Esophagus muscularis mucosa (tissue), 4 donors: Measurements from ENCODE around the gene NTS. TPM values are rescaled to one million over a fixed set of nuclear protein-coding genes. Genes with fewer than 3 reads are reported as not detected.

Experiments used
- DNase-seq: peaks from one replicate; pipeline ENCODE4 v3.0.0-alpha.2; 2017; ENCODE audit errors: extremely low spot score
- H3K27ac ChIP-seq, 4 donors: fragments of 200-600 bp; sonication (generic); replicated peaks in 1 of 4; 1 replicate in 3 of 4; 2 replicates in 1 of 4; pipeline ENCODE4 v1.5.1; 2016 to 2019; ENCODE audit warnings: mild to moderate bottlenecking in 1 of 4
- H3K27me3 ChIP-seq, 4 donors: fragments of 200-600 bp; sonication (generic); one replicate each; pipeline versions ENCODE4 v1.5.1 to v1.6.0; 2016 to 2019
- H3K36me3 ChIP-seq, 4 donors: fragments of 200-600 bp; sonication (generic); one replicate each; pipeline ENCODE4 v1.5.1; 2016 to 2019
- H3K4me1 ChIP-seq, 4 donors: fragments of 200-600 bp; sonication (generic); one replicate each; pipeline ENCODE4 v1.5.1; 2016 to 2019
- H3K4me3 ChIP-seq, 4 donors: fragments of 200-600 bp; sonication (generic); 1 replicate in 2 of 4; 2 replicates in 2 of 4; pipeline ENCODE4 v1.5.1; 2016 to 2019; ENCODE audit warnings: mild to moderate bottlenecking in 4 of 4, moderate library complexity in 1 of 4
- H3K9me3 ChIP-seq, 4 donors: fragments of 200-600 bp; sonication (generic); 1 replicate in 3 of 4; 2 replicates in 1 of 4; pipeline ENCODE4 v1.5.1; 2016 to 2019
- CTCF ChIP-seq, 3 experiments: fragments of 200-600 bp in 2 of 3; fragments of 450-650 bp in 1 of 3; sonication (generic) in 2 of 3; IDR thresholded peaks; one replicate each; pipeline ENCODE4 v1.5.1; 2017 to 2019; ENCODE audit warnings: antibody characterized with exemption in 3 of 3, mild to moderate bottlenecking in 2 of 3, moderate library complexity in 1 of 3
- EP300 ChIP-seq: sonication (generic); formaldehyde crosslinking; IDR thresholded peaks from one replicate; pipeline ENCODE4 v1.6.1; 2017; ENCODE audit warnings: antibody characterized with exemption
- POLR2A ChIP-seq: fragments of 450-650 bp; IDR thresholded peaks from one replicate; pipeline ENCODE4 v1.6.1; 2017; ENCODE audit warnings: antibody characterized with exemption, moderate library complexity, mild to moderate bottlenecking, low read depth
- POLR2AphosphoS5 ChIP-seq, 2 donors: sonication (generic); formaldehyde crosslinking; IDR thresholded peaks; one replicate each; pipeline ENCODE4 v1.6.1; 2017; ENCODE audit warnings: antibody characterized with exemption in 2 of 2
- WGBS: methylation state at CpG from one replicate; pipeline ENCODE4 v1.1.5; 2018; 5-methylcytosine and 5-hydroxymethylcytosine counted together
- intact Hi-C: fragments of 100-400 bp; cut with DNase I; formaldehyde crosslinking; loops from one replicate; pipeline ENCODE4 v1.15.1; 2023
- total RNA-seq, 4 donors: library from RNA; depleted of rRNA; stranded (reverse); fragments of >200 nt; gene quantifications; one replicate each; pipeline versions ENCODE4 v1.1.0 to v1.2.1, GENCODE V29; 2016

Gene NTS
- total RNA-seq, 4 donors from 2014 or later, result 0.33 to 0.40 TPM; not detected in 2

- TF ChIP-seq EP300 (no peak), CTCF (IDR thresholded peaks at IDR 0.05) (no peak), POLR2A (no peak), POLR2AphosphoS5 (IDR thresholded peaks at IDR 0.05) (no peak)
- no peak for DNase-seq
- Histone ChIP-seq H3K27me3 (no peaks in the 10 kb centered on the region), H3K27ac (no peak overlapping the region), H3K9me3 (no peaks in the 10 kb centered on the region), H3K4me1 (no peaks in the 10 kb centered on the region), H3K36me3 (no peaks in the 10 kb centered on the region), H3K4me3 (no peak overlapping the region)
- intact Hi-C loops, result no loop called here
- WGBS, result 93% methylated on average over 3 of the region's 3 CpGs
Observed at GRCh38 chr12:85856966-85857365, 17.1 kb upstream of the NTS start.

GRCh38 chr12:85865890-85866289, 8.2 kb upstream of the NTS start:
- H3K27ac ChIP-seq, result no peak overlapping the region
- 82% methylated on average over 5 of the region's 6 CpGs for WGBS
- TF ChIP-seq POLR2A (no peak), EP300 (no peak), POLR2AphosphoS5 (IDR thresholded peaks at IDR 0.05) (no peak), CTCF (IDR thresholded peaks at IDR 0.05) (no peak)
- DNase-seq, result no peak
- H3K4me1 ChIP-seq, result no peaks in the 10 kb centered on the region
- intact Hi-C loops, result loop anchor here (2.0 kb wide), 2 partner anchors 295 to 397 kb away; no protein-coding TSS in a partner anchor
- H3K9me3 ChIP-seq, result no peaks in the 10 kb centered on the region
- H3K4me3 ChIP-seq, result no peak overlapping the region
- peaks cover 0 to 6% (median 0%) of the 10 kb centered on the region in 4 donors for H3K27me3 ChIP-seq
- no peaks in the 10 kb centered on the region for H3K36me3 ChIP-seq

GRCh38 chr12:85866986-85867776, 6.9 kb upstream of the NTS start:
- H3K4me3 ChIP-seq, result peak overlapping the region in 2 of 4 donors; percentile 4 to 10
- no peak for TF ChIP-seq POLR2AphosphoS5 (IDR thresholded peaks at IDR 0.05)
- TF ChIP-seq POLR2A, result no peak
- TF ChIP-seq CTCF (IDR thresholded peaks at IDR 0.05), result peak; percentile 62 to 78 (median 69)
- H3K27ac ChIP-seq, result no peak overlapping the region
- no peaks in the 10 kb centered on the region for H3K4me1 ChIP-seq
- H3K36me3 ChIP-seq, result no peaks in the 10 kb centered on the region
- H3K9me3 ChIP-seq, result no peaks in the 10 kb centered on the region
- intact Hi-C loops, result loop anchor here (2.0 kb wide), 2 partner anchors 296 to 398 kb away; no protein-coding TSS in a partner anchor
- 30% methylated on average over 5 of the region's 5 CpGs for WGBS
- peaks cover 0 to 6% (median 0%) of the 10 kb centered on the region in 4 donors for H3K27me3 ChIP-seq
- DNase-seq, result no peak

GRCh38 chr12:85872497-85873091, 1.5 kb upstream of the NTS start:
- Histone ChIP-seq H3K4me1 (no peaks in the 10 kb centered on the region), H3K27me3 (no peaks in the 10 kb centered on the region), H3K27ac (no peak overlapping the region), H3K36me3 (no peaks in the 10 kb centered on the region), H3K4me3 (no peak overlapping the region), H3K9me3 (no peaks in the 10 kb centered on the region)
- intact Hi-C loops, result no loop called here
- 32% methylated on average over 3 of the region's 3 CpGs for WGBS
- no peak for TF ChIP-seq EP300
- peak; percentile 52 to 71 (median 63) for TF ChIP-seq CTCF (IDR thresholded peaks at IDR 0.05)
- no peak for DNase-seq
